ENCODE measurements around the gene XPNPEP3.
"Not testable (repeated sequence)": the region's sequence is repeated elsewhere in the genome, so short reads cannot be mapped to it uniquely, and the experiment has no call there.

Gene XPNPEP3

GRCh38 chr22:40857309-40857855, 434 bp downstream of the XPNPEP3 start:
- no peak for DNase-seq (ENCODE audit: low read depth)

GRCh38 chr22:40862013-40862412, 5.1 kb downstream of the XPNPEP3 start, which contains the start of gene DNAJB7:
TSS of gene DNAJB7 (minus strand) at chr22:40862113. CDS start at chr22:40861994, 119 bp downstream.
- no peak for DNase-seq (ENCODE audit: low read depth)

- no peak for DNase-seq (ENCODE audit: low read depth)
Observed at GRCh38 chr22:40862537-40862936, 5.6 kb downstream of the XPNPEP3 start.

GRCh38 chr22:40867109-40867508, 10.2 kb downstream of the XPNPEP3 start:
- no peak for DNase-seq (ENCODE audit: low read depth)

- not testable (repeated sequence) for DNase-seq (ENCODE audit: low read depth)
Observed at GRCh38 chr22:40868379-40868778, 11.4 kb downstream of the XPNPEP3 start.

GRCh38 chr22:40874016-40874415, 17.1 kb downstream of the XPNPEP3 start:
- no peak for DNase-seq (ENCODE audit: low read depth)

- DNase-seq (ENCODE audit: low read depth) = no peak
Observed at GRCh38 chr22:40875111-40875510, 18.2 kb downstream of the XPNPEP3 start.

- DNase-seq (ENCODE audit: low read depth) = no peak
Observed at GRCh38 chr22:40876907-40877306, 20.0 kb downstream of the XPNPEP3 start.

GRCh38 chr22:40877488-40877887, 20.5 kb downstream of the XPNPEP3 start:
- DNase-seq (ENCODE audit: low read depth) = no peak

GRCh38 chr22:40878922-40879321, 22.0 kb downstream of the XPNPEP3 start:
- DNase-seq (ENCODE audit: low read depth) = no peak

GRCh38 chr22:40889116-40889515, 32.2 kb downstream of the XPNPEP3 start:
- DNase-seq (ENCODE audit: low read depth) = no peak

GRCh38 chr22:40890881-40891280, 33.9 kb downstream of the XPNPEP3 start:
- no peak for DNase-seq (ENCODE audit: low read depth)

GRCh38 chr22:40894417-40894816, 37.5 kb downstream of the XPNPEP3 start:
- no peak for DNase-seq (ENCODE audit: low read depth)

- DNase-seq (ENCODE audit: low read depth) = peak; percentile 3
Observed at GRCh38 chr22:40898850-40899357, 42.0 kb downstream of the XPNPEP3 start.

GRCh38 chr22:40904101-40904500, 47.2 kb downstream of the XPNPEP3 start:
- DNase-seq (ENCODE audit: low read depth) = no peak

GRCh38 chr22:40908895-40909294, 51.9 kb downstream of the XPNPEP3 start:
- no peak for DNase-seq (ENCODE audit: low read depth)

- no peak for DNase-seq (ENCODE audit: low read depth)
Observed at GRCh38 chr22:40911772-40912171, 54.8 kb downstream of the XPNPEP3 start.

GRCh38 chr22:40912987-40913386, 56.0 kb downstream of the XPNPEP3 start:
- DNase-seq (ENCODE audit: low read depth) = not testable (repeated sequence)

- no peak for DNase-seq (ENCODE audit: low read depth)
Observed at GRCh38 chr22:40919446-40919845, 62.5 kb downstream of the XPNPEP3 start.

GRCh38 chr22:40920526-40920925, 63.6 kb downstream of the XPNPEP3 start:
- no peak for DNase-seq (ENCODE audit: low read depth)

GRCh38 chr22:40922484-40923303, 65.7 kb downstream of the XPNPEP3 start:
- no peak for DNase-seq (ENCODE audit: low read depth)

- DNase-seq (ENCODE audit: low read depth) = no peak
Observed at GRCh38 chr22:40928657-40929056, 71.7 kb downstream of the XPNPEP3 start.

GRCh38 chr22:40932396-40932795, 75.4 kb downstream of the XPNPEP3 start:
- DNase-seq (ENCODE audit: low read depth) = no peak
